22Rv1 (cell line): Measurements from ENCODE around the gene WDR55.

Experiments
- H3K27ac ChIP-seq: fragments of 450-650 bp; 2 replicates; pipeline ENCODE4 v1.5.1; 2017
- ZFX ChIP-seq: fragments of 450-650 bp; IDR thresholded peaks from 2 replicates; pipeline ENCODE4 v1.6.1; 2017; ENCODE audit warnings: antibody characterized with exemption, borderline replicate concordance
- TF ChIP-seq, protein P1 (sequence below): fragments of 450-650 bp; IDR thresholded peaks from 2 replicates; pipeline ENCODE4 v1.5.1; 2017; ENCODE audit warnings: mild to moderate bottlenecking

Gene WDR55

DNA sequence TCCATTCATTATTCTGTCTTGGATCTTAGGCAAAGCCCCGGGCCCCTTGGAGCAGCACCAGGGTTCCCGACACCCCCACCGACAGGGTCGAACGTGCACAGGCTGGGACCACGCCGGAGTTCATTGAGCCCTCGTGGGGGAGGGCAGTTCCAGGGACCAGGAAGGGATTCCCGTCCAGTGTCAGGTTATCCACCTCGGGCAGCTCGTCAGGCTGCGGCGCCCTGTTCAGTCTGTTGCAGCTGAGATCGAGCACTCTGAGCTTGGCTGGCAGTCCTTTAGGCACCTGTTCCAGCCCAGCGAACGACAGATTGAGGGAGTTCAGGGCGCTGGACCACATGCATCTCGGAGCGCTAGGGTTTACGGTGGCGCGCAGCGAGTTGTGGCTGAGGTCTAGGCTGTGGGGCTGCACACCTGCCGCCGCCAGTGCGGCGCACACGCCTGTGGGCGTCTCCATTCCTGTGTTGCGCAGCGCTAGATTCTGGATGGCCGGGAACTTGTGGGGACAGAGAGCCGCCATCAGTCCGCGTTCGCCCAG, 32.8 kb upstream of the WDR55 start:
- TF ChIP-seq, protein P1, sequence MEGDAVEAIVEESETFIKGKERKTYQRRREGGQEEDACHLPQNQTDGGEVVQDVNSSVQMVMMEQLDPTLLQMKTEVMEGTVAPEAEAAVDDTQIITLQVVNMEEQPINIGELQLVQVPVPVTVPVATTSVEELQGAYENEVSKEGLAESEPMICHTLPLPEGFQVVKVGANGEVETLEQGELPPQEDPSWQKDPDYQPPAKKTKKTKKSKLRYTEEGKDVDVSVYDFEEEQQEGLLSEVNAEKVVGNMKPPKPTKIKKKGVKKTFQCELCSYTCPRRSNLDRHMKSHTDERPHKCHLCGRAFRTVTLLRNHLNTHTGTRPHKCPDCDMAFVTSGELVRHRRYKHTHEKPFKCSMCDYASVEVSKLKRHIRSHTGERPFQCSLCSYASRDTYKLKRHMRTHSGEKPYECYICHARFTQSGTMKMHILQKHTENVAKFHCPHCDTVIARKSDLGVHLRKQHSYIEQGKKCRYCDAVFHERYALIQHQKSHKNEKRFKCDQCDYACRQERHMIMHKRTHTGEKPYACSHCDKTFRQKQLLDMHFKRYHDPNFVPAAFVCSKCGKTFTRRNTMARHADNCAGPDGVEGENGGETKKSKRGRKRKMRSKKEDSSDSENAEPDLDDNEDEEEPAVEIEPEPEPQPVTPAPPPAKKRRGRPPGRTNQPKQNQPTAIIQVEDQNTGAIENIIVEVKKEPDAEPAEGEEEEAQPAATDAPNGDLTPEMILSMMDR = no peak
- no peak for TF ChIP-seq ZFX
- no peak overlapping the region for H3K27ac ChIP-seq

DNA sequence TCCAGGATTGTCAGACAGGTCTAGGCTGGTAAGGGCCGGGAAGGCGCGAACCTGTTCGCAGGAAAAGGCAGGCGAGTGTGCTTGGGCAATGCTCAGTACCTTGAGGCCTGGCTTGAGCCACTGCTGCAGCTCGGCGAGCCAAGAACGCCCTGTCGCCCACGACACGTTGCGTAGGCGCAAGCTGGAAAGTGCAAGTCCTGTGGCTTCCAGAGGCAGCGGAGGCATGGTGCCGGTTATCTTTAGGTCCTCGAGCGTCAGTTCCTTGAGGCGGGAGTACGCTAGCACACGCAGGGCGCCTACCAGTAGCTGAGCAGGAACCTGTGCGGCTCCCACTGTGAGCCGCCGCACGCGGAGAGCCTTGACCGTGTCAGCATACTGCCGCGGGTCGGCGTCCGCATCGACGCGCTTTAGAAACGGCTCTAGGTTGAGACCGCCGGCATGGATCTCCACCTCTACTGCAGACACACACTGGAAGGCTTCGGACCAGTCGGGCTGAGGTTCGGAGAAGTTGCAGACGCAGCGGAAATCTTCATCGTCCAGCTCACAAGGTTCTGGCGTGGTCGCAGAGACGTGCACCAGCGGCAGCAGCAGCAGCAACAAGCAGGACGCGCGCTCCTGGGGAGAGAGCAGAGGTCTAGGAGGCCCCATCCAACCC, 32.2 kb upstream of the WDR55 start:
- no peak overlapping the region for H3K27ac ChIP-seq
- TF ChIP-seq, protein P1 = no peak
- TF ChIP-seq ZFX = no peak

DNA sequence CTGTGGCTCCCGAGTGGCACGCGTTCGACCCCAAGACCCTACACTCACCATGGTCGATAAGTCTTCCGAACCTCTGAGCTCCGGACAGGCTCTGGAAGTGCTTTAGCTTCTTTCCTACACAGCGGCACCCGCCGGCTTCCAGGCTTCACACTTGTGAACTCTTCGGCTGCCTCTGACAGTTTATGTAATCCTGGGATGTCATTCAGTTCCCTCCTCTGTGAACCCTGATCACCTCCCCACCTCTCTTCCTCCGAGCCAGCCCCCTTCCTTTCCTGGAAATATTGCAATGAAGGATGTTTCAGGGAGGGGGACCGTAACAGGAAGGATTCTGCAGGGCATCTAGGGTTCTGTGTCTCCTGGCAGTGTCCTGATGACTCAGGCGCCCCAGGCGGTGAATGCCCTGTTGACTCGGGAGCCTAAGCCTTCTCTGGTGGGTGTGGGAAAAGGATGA, 31.7 kb upstream of the WDR55 start, which contains the start of gene CD14:
Gene CD14, minus strand, starts transcription at position 155 of the 451 bp plus-strand sequence. Its CDS starts 104 bp downstream, at position 51.
- TF ChIP-seq ZFX = no peak
- TF ChIP-seq, protein P1 = no peak
- no peak within 1 kb of the TSS for H3K27ac ChIP-seq

DNA sequence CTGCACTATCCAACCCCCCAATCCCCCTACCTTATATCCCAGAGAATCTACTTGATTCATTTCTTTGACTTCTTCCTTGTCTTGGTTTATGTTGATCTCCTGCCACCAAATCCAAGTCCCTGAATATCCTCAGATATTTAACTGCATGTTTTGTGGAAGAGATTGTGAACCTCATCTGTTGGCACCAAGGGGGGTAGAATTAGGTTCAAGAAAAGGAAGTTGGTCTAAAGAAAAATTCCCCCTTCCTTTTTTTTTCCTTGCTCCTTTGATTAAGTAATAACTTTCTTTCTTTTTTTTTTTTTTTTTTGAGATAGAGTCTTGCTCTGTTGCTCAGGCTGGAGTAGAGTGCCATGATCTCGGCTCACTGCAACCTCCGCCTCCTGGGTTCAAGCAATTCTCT, 31.2 kb upstream of the WDR55 start:
- TF ChIP-seq, protein P1 = no peak
- no peak for TF ChIP-seq ZFX
- H3K27ac ChIP-seq = no peak overlapping the region

DNA sequence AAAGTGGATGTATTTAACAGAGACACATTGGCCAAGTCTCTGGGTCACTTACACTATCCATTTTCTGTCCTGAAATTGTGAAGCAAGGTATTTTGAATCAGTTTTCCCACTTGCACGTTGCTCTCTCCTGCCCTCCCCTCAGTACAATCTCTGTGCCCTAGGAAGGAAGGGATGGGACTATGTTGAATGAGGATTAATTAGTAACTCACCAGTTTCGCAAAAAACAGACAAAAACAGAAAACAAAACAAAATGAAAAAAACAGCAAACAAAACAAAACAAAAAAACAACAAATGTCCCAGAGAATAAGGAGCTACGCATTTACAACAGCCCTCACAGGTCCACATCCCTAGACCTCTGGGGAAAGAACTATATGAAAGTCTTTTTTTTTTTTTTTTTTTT, 30.6 kb upstream of the WDR55 start:
- H3K27ac ChIP-seq = no peak overlapping the region

DNA sequence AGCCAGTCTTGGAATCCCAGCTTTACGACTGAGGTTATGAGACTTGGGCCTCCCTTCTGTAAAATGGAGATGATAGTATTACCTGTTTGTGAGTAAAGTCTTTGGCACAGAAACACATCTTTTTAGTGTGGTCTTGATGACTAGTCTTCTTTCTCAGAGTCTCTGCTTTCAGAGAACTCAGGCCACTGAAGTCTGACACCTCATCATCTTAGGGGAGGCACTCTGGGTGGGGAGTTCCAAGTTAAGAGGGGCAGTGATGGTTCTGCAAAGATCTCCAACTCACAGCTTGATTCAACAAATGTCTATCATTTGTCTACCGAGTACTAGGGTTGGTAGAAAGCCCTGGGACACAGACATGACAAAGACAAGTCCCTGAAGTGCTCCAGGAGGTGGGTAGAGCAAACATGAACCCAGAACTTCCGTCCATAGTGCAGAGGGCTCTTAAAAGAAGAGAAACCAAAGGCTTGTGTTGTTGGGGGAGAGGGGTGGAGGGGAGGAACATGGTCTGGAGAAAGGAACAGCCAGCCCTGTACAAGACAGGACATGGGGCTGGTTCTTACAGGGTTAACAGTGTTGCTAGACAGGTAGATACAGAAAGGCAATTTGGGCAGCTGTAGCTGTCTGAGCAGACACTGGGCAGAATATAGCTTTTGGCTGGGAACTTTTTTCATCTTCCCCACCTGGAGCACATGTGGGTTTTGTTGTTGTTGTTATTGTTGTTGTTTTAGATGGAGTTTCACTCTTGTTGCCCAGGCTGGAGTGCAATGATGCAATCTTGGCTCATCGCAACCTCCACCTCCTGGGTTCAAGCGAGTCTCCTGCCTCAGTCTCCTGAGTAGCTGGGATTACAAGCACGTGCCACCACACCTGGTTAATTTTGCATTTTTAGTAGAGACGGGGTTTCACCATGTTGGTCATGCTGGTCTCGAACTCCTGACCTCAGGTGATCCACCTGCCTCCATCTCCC, 29.1 kb upstream of the WDR55 start:
- TF ChIP-seq, protein P1 = peak; percentile 31; the same call in 1 of the 2 replicates
- no peak for TF ChIP-seq ZFX
- H3K27ac ChIP-seq = no peak overlapping the region

More for the DNA sequence above, 30.6 kb upstream of the WDR55 start:
- TF ChIP-seq, protein P1 = no peak
- no peak for TF ChIP-seq ZFX
